ENCODE results near the gene GGT6.
"Not testable (repeated sequence)": the region's sequence is repeated elsewhere in the genome, so short reads cannot be mapped to it uniquely, and the experiment has no call there.

The GGT6 gene

GRCh38 chr17:4596636-4597380, 36.4 kb upstream of the GGT6 start:
- H3K4me3 ChIP-seq (ENCODE audit: low read length): no peak overlapping the region
- TF ChIP-seq CTCF (conservative IDR thresholded peaks at IDR 0.05; ENCODE audit: low read length): no peak

GRCh38 chr17:4595685-4596342, 35.4 kb upstream of the GGT6 start:
- not testable (repeated sequence) for DNase-seq (ENCODE audit: low read depth); H3K4me3 ChIP-seq (ENCODE audit: low read length)

More at GRCh38 chr17:4596636-4597380, 36.4 kb upstream of the GGT6 start:
- DNase-seq (ENCODE audit: low read depth): no peak

- DNase-seq (ENCODE audit: low read depth): no peak
- H3K4me3 ChIP-seq (ENCODE audit: low read length): no peak overlapping the region
- no peak for TF ChIP-seq CTCF (conservative IDR thresholded peaks at IDR 0.05; ENCODE audit: low read length)
Measured at GRCh38 chr17:4594931-4595684, 34.7 kb upstream of the GGT6 start.

- no peak for DNase-seq (ENCODE audit: low read depth)
- TF ChIP-seq CTCF (conservative IDR thresholded peaks at IDR 0.05; ENCODE audit: low read length): no peak
- H3K4me3 ChIP-seq (ENCODE audit: low read length): no peak overlapping the region
Measured at GRCh38 chr17:4594406-4594805, 34.0 kb upstream of the GGT6 start.

- H3K4me3 ChIP-seq (ENCODE audit: low read length): no peak overlapping the region
Measured at GRCh38 chr17:4593021-4593421, 32.6 kb upstream of the GGT6 start.

GRCh38 chr17:4592240-4593005, 32.0 kb upstream of the GGT6 start:
- TF ChIP-seq CTCF (conservative IDR thresholded peaks at IDR 0.05; ENCODE audit: low read length): no peak
- H3K4me3 ChIP-seq (ENCODE audit: low read length): no peak overlapping the region
- no peak for DNase-seq (ENCODE audit: low read depth)

More at GRCh38 chr17:4593021-4593421, 32.6 kb upstream of the GGT6 start:
- no peak for DNase-seq (ENCODE audit: low read depth)
- TF ChIP-seq CTCF (conservative IDR thresholded peaks at IDR 0.05; ENCODE audit: low read length): no peak

GRCh38 chr17:4591529-4591928, 31.2 kb upstream of the GGT6 start:
- no peak for TF ChIP-seq CTCF (conservative IDR thresholded peaks at IDR 0.05; ENCODE audit: low read length)
- no peak for DNase-seq (ENCODE audit: low read depth)
- H3K4me3 ChIP-seq (ENCODE audit: low read length): no peak overlapping the region
